Chondrocyte (in vitro differentiated cells): ENCODE results near the gene ARHGAP1. TPM values are rescaled to one million over a fixed set of nuclear protein-coding genes. Genes with fewer than 3 reads are reported as not detected.
A peak's percentile ranks its signal among the peaks of the same experiment; 100 is the strongest.
"Not testable (repeated sequence)": the region's sequence is repeated elsewhere in the genome, so short reads cannot be mapped to it uniquely, and the experiment has no call there.

ENCODE experiments used
- DNase-seq: peaks from one replicate; pipeline ENCODE4 v3.0.0; 2021; ENCODE audit warnings: mixed read lengths, low spot score
- H3K27ac Mint-ChIP-seq: one replicate; pipeline ENCODE4 v1.8.0; 2021; ENCODE audit warnings: mild to moderate bottlenecking, moderate library complexity, mixed read lengths; ENCODE audit not compliant: unreplicated experiment
- H3K27me3 Mint-ChIP-seq: 2 replicates; pipeline ENCODE4 v1.8.0; 2021; ENCODE audit warnings: low read depth, mixed read lengths
- H3K36me3 Mint-ChIP-seq: 2 replicates; pipeline ENCODE4 v1.8.0; 2021; ENCODE audit warnings: low read depth, mixed read lengths
- H3K4me1 Mint-ChIP-seq: 2 replicates; pipeline ENCODE4 v1.8.0; 2021; ENCODE audit warnings: low read depth, mild to moderate bottlenecking, mixed read lengths
- H3K4me3 Mint-ChIP-seq: one replicate; pipeline ENCODE4 v1.8.0; 2021; ENCODE audit warnings: mild to moderate bottlenecking, moderate library complexity, mixed read lengths; ENCODE audit not compliant: unreplicated experiment
- H3K9me3 Mint-ChIP-seq: 2 replicates; pipeline ENCODE4 v1.8.0; 2021; ENCODE audit warnings: low read depth, mixed read lengths
- CTCF ChIP-seq: fragments of 200-600 bp; sonication (generic); IDR thresholded peaks from 2 replicates; pipeline ENCODE4 v1.5.0; 2021; ENCODE audit warnings: antibody characterized with exemption, mild to moderate bottlenecking, moderate library complexity
- total RNA-seq: library from RNA; stranded (reverse); gene quantifications from 3 replicates; pipeline ENCODE4 v1.2.1, GENCODE V29; 2021

Gene ARHGAP1
- total RNA-seq, 1 donor from 2014 or later: 163 TPM

- Mint-ChIP-seq H3K9me3 (no peaks in the 10 kb centered on the region), H3K36me3 (peaks cover 30% of the 10 kb centered on the region), H3K4me1 (peaks cover 25% of the 10 kb centered on the region), H3K4me3 (no peak overlapping the region), H3K27ac (peak overlapping the region; percentile 17), H3K27me3 (no peaks in the 10 kb centered on the region)
- no peak for TF ChIP-seq CTCF
- no peak for DNase-seq
These were observed 28.5 kb downstream of the ARHGAP1 start for GRCh38 chr11:46671958-46672315.

GRCh38 chr11:46670521-46670920, 29.9 kb downstream of the ARHGAP1 start:
- H3K4me3 Mint-ChIP-seq, H3K27ac Mint-ChIP-seq, DNase-seq, H3K9me3 Mint-ChIP-seq, H3K27me3 Mint-ChIP-seq: not testable (repeated sequence)
- peaks cover 30% of the 10 kb centered on the region for H3K4me1 Mint-ChIP-seq
- H3K36me3 Mint-ChIP-seq: peaks cover 39% of the 10 kb centered on the region

GRCh38 chr11:46669711-46670139, 30.7 kb downstream of the ARHGAP1 start:
- H3K36me3 Mint-ChIP-seq: peaks cover 45% of the 10 kb centered on the region
- DNase-seq: no peak
- no peak overlapping the region for H3K4me3 Mint-ChIP-seq
- peak; percentile 57 for TF ChIP-seq CTCF
- H3K27ac Mint-ChIP-seq: no peak overlapping the region
- H3K27me3 Mint-ChIP-seq: no peaks in the 10 kb centered on the region
- H3K4me1 Mint-ChIP-seq: peaks cover 22% of the 10 kb centered on the region
- H3K9me3 Mint-ChIP-seq: no peaks in the 10 kb centered on the region

GRCh38 chr11:46668480-46669085, 31.8 kb downstream of the ARHGAP1 start:
- TF ChIP-seq CTCF: no peak
- Mint-ChIP-seq H3K27ac (no peak overlapping the region), H3K9me3 (no peaks in the 10 kb centered on the region), H3K27me3 (no peaks in the 10 kb centered on the region), H3K4me3 (no peak overlapping the region), H3K36me3 (peaks cover 47% of the 10 kb centered on the region), H3K4me1 (peaks cover 17% of the 10 kb centered on the region)
- no peak for DNase-seq

- Mint-ChIP-seq H3K27me3 (no peaks in the 10 kb centered on the region), H3K9me3 (no peaks in the 10 kb centered on the region), H3K36me3 (peaks cover 48% of the 10 kb centered on the region), H3K27ac (peak overlapping the region; percentile 2), H3K4me3 (no peak overlapping the region), H3K4me1 (peaks cover 17% of the 10 kb centered on the region)
- TF ChIP-seq CTCF: no peak
- DNase-seq: no peak
These were observed 33.4 kb downstream of the ARHGAP1 start for GRCh38 chr11:46667043-46667481.

GRCh38 chr11:46666516-46666915, 33.9 kb downstream of the ARHGAP1 start:
- Mint-ChIP-seq H3K4me1 (peaks cover 17% of the 10 kb centered on the region), H3K36me3 (peaks cover 44% of the 10 kb centered on the region), H3K4me3 (no peak overlapping the region), H3K27me3 (no peaks in the 10 kb centered on the region), H3K9me3 (no peaks in the 10 kb centered on the region), H3K27ac (no peak overlapping the region)
- no peak for DNase-seq
- TF ChIP-seq CTCF: no peak
